ENCODE measurements around the gene SEH1L.

SEH1L gene

DNA sequence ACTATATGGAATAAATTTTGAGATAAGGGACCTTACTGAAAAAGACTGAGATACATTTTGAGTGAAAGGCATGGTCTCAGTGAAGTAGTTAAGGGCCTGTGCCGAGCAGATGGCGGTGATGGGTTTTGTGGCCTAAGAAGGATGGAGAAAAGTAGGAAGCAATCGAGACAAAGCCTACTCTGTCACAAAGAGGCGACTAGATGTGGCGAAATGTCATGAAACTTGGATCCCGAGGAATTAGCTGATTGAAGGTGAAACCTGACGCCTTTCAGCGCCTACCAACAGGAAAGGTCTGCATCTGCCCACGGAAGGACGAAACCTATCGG, 42.8 kb downstream of the SEH1L start:
- TF ChIP-seq, protein P1, sequence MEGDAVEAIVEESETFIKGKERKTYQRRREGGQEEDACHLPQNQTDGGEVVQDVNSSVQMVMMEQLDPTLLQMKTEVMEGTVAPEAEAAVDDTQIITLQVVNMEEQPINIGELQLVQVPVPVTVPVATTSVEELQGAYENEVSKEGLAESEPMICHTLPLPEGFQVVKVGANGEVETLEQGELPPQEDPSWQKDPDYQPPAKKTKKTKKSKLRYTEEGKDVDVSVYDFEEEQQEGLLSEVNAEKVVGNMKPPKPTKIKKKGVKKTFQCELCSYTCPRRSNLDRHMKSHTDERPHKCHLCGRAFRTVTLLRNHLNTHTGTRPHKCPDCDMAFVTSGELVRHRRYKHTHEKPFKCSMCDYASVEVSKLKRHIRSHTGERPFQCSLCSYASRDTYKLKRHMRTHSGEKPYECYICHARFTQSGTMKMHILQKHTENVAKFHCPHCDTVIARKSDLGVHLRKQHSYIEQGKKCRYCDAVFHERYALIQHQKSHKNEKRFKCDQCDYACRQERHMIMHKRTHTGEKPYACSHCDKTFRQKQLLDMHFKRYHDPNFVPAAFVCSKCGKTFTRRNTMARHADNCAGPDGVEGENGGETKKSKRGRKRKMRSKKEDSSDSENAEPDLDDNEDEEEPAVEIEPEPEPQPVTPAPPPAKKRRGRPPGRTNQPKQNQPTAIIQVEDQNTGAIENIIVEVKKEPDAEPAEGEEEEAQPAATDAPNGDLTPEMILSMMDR (conservative IDR thresholded peaks at IDR 0.05) = no peak
- peak overlapping the region; percentile 86 for H3K27ac ChIP-seq

- TF ChIP-seq, protein P1 (conservative IDR thresholded peaks at IDR 0.05) = no peak
- H3K27ac ChIP-seq = peak within 1 kb of the TSS; percentile 86
These were observed 43.4 kb downstream of the SEH1L start, which contains the start of gene CEP192 for GRCh38 chr18:12990967-12991820. Gene CEP192, plus strand, starts transcription at chr18:12991362. Its CDS starts 8,063 bp downstream, at chr18:12999425.

GRCh38 chr18:12991821-12992179, 44.0 kb downstream of the SEH1L start:
- TF ChIP-seq, protein P1 (conservative IDR thresholded peaks at IDR 0.05) = no peak
- H3K27ac ChIP-seq = peak overlapping the region; percentile 86

- TF ChIP-seq, protein P1 (conservative IDR thresholded peaks at IDR 0.05) = no peak
- no peak overlapping the region for H3K27ac ChIP-seq
These were observed 45.6 kb downstream of the SEH1L start for GRCh38 chr18:12993439-12993838.

DNA sequence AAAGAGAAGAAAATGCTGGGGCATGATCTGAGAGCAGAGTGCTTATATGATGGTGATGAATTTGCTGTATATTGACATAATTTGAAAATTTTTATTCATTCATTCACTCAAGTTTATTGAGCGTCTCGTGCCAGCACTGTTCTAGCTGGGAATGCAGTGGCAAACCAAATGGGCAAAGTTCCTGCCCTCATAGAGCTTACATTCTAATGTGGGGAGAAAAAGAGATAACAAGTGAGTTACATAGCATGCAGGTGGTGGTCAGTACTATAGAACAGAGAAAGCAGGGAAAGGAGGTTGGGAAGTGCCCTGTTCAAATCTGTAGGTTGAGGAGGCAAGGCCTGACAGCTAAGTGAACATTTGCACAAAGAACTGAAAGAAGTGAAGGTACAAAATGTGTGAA, 47.6 kb downstream of the SEH1L start:
- no peak overlapping the region for H3K27ac ChIP-seq

GRCh38 chr18:12995952-12996477, 48.2 kb downstream of the SEH1L start:
- H3K27ac ChIP-seq = no peak overlapping the region
- TF ChIP-seq, protein P1 (conservative IDR thresholded peaks at IDR 0.05) = no peak

More for the DNA sequence above, 47.6 kb downstream of the SEH1L start:
- TF ChIP-seq, protein P1 (conservative IDR thresholded peaks at IDR 0.05) = no peak

DNA sequence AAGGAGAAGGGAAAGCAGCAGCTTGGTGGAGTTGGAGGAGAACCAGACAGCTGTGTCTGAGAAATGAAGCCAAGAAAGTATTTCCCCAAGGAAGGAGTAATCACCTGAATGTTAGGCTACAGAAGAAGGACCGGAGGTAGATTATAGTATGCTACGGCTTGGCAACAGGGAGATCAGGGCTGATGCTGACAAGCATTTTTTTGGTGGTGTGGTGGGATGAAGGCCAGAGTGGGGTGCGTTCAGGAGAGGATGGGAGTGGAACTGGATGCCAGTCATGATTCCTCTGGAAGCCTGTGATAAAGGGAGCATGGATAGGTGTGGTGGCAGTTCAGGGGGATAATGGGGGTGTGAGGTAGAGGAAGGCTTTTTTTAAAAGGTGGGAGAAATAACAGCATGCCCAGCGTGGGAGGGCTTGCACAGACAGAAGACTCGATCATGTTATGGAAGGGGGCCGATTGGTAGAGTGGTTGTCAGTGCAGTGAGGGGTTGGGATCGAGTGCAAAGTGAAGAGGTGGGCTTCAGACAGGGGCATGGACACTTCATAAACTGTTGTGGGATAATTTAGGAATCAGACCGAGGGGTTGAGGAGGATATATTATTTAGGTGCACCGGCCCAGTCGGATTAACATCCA, 49.0 kb downstream of the SEH1L start:
- TF ChIP-seq, protein P1 (conservative IDR thresholded peaks at IDR 0.05) = no peak

GRCh38 chr18:12997330-12997729, 49.5 kb downstream of the SEH1L start:
- H3K27ac ChIP-seq = peak overlapping the region; percentile 9; the same call in 1 of the 2 replicates

More for the DNA sequence above, 49.0 kb downstream of the SEH1L start:
- peak overlapping the region; percentile 9; the same call in 1 of the 2 replicates for H3K27ac ChIP-seq

Data from VCaP (cell line).